HepG2 (cell line): Measurements from ENCODE around the gene WDHD1. TPM values are rescaled to one million over a fixed set of nuclear protein-coding genes. Genes with fewer than 3 reads are reported as not detected.

Experiments used
- AHR ChIP-seq: IDR thresholded peaks from 2 replicates; pipeline ENCODE4 v1.6.1; 2018; ENCODE audit warnings: missing genetic modification reagents, missing compliant biosample characterization
- EEA1 ChIP-seq: sonication (generic); formaldehyde crosslinking; IDR thresholded peaks from 2 replicates; pipeline ENCODE4 v1.5.1; 2020; ENCODE audit warnings: mild to moderate bottlenecking, missing genetic modification reagents, borderline replicate concordance
- GTF2F1 ChIP-seq: fragments of 150-350 bp; IDR thresholded peaks from 2 replicates; pipeline ENCODE4 v1.6.1; 2014; ENCODE audit warnings: low read length
- MAZ ChIP-seq, 2 experiments: sonication (generic) in 1 of 2; formaldehyde crosslinking in 1 of 2; IDR thresholded peaks; 2 replicates each; pipeline versions ENCODE4 v1.5.0 to v1.6.1; 2012 to 2020; ENCODE audit warnings: low read depth in 2 of 2, mild to moderate bottlenecking in 2 of 2, borderline replicate concordance in 1 of 2, improper control_type of control experiment in 1 of 2, low read length in 1 of 2, missing genetic modification reagents in 1 of 2, moderate library complexity in 1 of 2
- SIX1 ChIP-seq: sonication (generic); formaldehyde crosslinking; IDR thresholded peaks from 2 replicates; pipeline ENCODE4 v1.4.0; 2020; ENCODE audit warnings: missing genetic modification reagents, borderline replicate concordance
- SP4 ChIP-seq: sonication (generic); formaldehyde crosslinking; IDR thresholded peaks from 2 replicates; pipeline ENCODE4 v1.8.1; 2023; ENCODE audit warnings: mild to moderate bottlenecking, missing genetic modification reagents
- SRY ChIP-seq: sonication (generic); formaldehyde crosslinking; IDR thresholded peaks from 2 replicates; pipeline ENCODE4 v1.8.0; 2022; ENCODE audit warnings: mild to moderate bottlenecking, missing genetic modification reagents
- TAF15 ChIP-seq: fragments of 200-400 bp; formaldehyde crosslinking; IDR thresholded peaks from one replicate; pipeline ENCODE4 v1.6.1; 2018; ENCODE audit warnings: mild to moderate bottlenecking, low read depth, low read length; ENCODE audit not compliant: poor library complexity, severe bottlenecking
- ZFP36 ChIP-seq: fragments of 150-350 bp; IDR thresholded peaks from 2 replicates; pipeline ENCODE4 v1.6.1; 2018; ENCODE audit warnings: borderline replicate concordance, low read length, low read depth; ENCODE audit not compliant: partially characterized antibody
- ZNF777 ChIP-seq: sonication (generic); formaldehyde crosslinking; IDR thresholded peaks from 2 replicates; pipeline ENCODE4 v1.4.0; 2020; ENCODE audit warnings: missing genetic modification reagents
- ZNF790 ChIP-seq: sonication (generic); formaldehyde crosslinking; IDR thresholded peaks from 2 replicates; pipeline ENCODE4 v1.8.0; 2022; ENCODE audit warnings: missing genetic modification reagents, mild to moderate bottlenecking, borderline replicate concordance
- polyA plus RNA-seq, 8 experiments: library from polyadenylated mRNA; depleted of rRNA in 3 of 8; stranded (reverse) in 7 of 8; unstranded in 1 of 8; fragments of >200 nt; fragmentation: Illumina TruSeq in 4 of 8; extraction: Trizol in 4 of 8; gene quantifications; 2 replicates each; pipeline versions ENCODE4 v1.2.1 to v1.2.3, GENCODE V29; 2011 to 2016; ENCODE audit warnings: low read depth in 4 of 8, missing spikeins in 1 of 8, mixed read lengths in 1 of 8; ENCODE audit not compliant: insufficient read depth in 1 of 8
- total RNA-seq, 5 experiments: library from RNA; depleted of rRNA; stranded (reverse); fragments of >200 nt; fragmentation: Illumina TruSeq; extraction: Trizol; gene quantifications; 2 replicates each; pipeline ENCODE4 v1.2.3, GENCODE V29; 2016; ENCODE audit warnings: low read depth in 1 of 5
- TF ChIP-seq, protein P1 (sequence below): sonication (generic); formaldehyde crosslinking; IDR thresholded peaks from 2 replicates; pipeline ENCODE4 v1.5.0; 2020; ENCODE audit warnings: mild to moderate bottlenecking, missing genetic modification reagents
- TF ChIP-seq, protein P2 (sequence below): IDR thresholded peaks from 2 replicates; pipeline ENCODE4 v1.4.0; 2020; ENCODE audit warnings: mild to moderate bottlenecking, missing genetic modification reagents
- TF ChIP-seq, protein P3 (sequence below): sonication (generic); formaldehyde crosslinking; IDR thresholded peaks from 2 replicates; pipeline ENCODE4 v1.9.0; 2021; ENCODE audit warnings: missing genetic modification reagents, mild to moderate bottlenecking, borderline replicate concordance
- TF ChIP-seq, protein P4 (sequence below): sonication (generic); formaldehyde crosslinking; IDR thresholded peaks from 2 replicates; pipeline ENCODE4 v1.8.1; 2022; ENCODE audit warnings: low read depth, mild to moderate bottlenecking, missing genetic modification reagents

The WDHD1 gene
- total and polyA plus RNA-seq, 2 of the 13 experiments (the other 11 are each of a cell fraction or from before 2014, with no cell fraction given): 5.5 to 27.5 TPM

DNA sequence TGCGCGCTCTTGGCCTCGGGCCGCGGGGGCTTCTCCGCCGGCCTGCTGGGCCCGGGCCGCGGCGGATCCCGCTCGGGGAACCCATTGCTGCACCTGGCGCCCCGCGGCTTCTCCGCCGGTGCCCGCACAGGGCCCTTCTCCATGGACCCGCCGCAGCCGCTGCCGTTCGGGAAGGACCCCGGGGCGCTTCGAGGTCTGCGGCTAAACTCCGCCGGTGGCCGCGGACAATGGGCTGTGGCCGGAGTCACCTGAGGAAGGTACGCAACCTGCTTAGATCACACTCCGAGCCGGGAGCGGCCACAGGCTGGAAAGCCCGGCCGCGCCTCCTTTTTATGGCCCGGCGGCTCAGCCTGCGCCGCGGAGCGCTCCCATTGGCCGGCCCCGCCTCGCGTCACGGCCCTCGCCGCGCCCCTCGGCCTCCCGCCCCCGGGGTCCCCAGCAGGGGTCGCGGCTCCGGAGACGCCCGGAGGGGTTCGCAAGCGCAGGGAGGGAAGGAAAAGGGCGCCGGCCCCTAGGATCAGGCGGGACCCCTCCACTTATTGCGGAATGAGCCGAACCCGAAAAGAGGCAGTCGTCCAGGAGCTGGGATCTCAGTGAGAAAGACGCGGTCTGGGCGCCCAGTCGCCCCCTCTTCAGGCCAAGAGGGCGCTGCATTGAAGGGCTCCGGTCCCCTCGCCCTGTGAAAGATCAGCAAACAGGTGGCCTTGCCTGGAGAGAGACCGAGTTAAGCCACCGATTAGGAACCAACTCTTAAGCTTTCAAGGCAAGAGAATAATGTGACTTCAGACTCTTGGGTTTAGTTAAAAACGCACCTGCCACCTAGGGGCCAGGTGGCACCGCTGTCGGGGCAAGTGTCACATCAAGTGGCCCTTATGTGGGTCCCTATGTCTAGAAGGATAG, 124.1 kb downstream of the WDHD1 start, which contains the start of gene GCH1 (continued):
- TF ChIP-seq AHR (CRISPR knock-in tag) (0 out of 2 replicates have a peak, but pooled peaks have one; percentile 42), ZNF790 (CRISPR knock-in tag) (0 out of 2 replicates have a peak, but pooled peaks have one; percentile 80), SP4 (CRISPR knock-in tag) (peak; percentile 1; the same call in 1 of the 2 replicates), ZFP36 (no peak), TAF15 (no peak), EEA1 (CRISPR knock-in tag) (no peak), MAZ (IDR thresholded peaks at IDR 0.05; ENCODE audit: borderline replicate concordance, low read depth, low read length) (peak; percentile 66), MAZ (CRISPR knock-in tag; IDR thresholded peaks at IDR 0.05; ENCODE audit: low read depth) (peak; percentile 63), SRY (CRISPR knock-in tag) (no peak; the same call in 1 of the 2 replicates), GTF2F1 (peak; percentile 42; the same call in 1 of the 2 replicates), ZNF777 (CRISPR knock-in tag) (peak; percentile 68; the same call in 1 of the 2 replicates), SIX1 (CRISPR knock-in tag) (no peak)
- TF ChIP-seq, protein P1, sequence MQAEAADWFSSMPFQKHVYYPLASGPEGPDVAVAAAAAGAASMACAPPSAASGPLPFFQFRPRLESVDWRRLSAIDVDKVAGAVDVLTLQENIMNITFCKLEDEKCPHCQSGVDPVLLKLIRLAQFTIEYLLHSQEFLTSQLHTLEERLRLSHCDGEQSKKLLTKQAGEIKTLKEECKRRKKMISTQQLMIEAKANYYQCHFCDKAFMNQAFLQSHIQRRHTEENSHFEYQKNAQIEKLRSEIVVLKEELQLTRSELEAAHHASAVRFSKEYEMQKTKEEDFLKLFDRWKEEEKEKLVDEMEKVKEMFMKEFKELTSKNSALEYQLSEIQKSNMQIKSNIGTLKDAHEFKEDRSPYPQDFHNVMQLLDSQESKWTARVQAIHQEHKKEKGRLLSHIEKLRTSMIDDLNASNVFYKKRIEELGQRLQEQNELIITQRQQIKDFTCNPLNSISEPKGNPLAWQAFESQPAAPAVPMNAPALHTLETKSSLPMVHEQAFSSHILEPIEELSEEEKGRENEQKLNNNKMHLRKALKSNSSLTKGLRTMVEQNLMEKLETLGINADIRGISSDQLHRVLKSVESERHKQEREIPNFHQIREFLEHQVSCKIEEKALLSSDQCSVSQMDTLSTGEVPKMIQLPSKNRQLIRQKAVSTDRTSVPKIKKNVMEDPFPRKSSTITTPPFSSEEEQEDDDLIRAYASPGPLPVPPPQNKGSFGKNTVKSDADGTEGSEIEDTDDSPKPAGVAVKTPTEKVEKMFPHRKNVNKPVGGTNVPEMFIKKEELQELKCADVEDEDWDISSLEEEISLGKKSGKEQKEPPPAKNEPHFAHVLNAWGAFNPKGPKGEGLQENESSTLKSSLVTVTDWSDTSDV (CRISPR knock-in tag): no peak
- TF ChIP-seq, protein P2, sequence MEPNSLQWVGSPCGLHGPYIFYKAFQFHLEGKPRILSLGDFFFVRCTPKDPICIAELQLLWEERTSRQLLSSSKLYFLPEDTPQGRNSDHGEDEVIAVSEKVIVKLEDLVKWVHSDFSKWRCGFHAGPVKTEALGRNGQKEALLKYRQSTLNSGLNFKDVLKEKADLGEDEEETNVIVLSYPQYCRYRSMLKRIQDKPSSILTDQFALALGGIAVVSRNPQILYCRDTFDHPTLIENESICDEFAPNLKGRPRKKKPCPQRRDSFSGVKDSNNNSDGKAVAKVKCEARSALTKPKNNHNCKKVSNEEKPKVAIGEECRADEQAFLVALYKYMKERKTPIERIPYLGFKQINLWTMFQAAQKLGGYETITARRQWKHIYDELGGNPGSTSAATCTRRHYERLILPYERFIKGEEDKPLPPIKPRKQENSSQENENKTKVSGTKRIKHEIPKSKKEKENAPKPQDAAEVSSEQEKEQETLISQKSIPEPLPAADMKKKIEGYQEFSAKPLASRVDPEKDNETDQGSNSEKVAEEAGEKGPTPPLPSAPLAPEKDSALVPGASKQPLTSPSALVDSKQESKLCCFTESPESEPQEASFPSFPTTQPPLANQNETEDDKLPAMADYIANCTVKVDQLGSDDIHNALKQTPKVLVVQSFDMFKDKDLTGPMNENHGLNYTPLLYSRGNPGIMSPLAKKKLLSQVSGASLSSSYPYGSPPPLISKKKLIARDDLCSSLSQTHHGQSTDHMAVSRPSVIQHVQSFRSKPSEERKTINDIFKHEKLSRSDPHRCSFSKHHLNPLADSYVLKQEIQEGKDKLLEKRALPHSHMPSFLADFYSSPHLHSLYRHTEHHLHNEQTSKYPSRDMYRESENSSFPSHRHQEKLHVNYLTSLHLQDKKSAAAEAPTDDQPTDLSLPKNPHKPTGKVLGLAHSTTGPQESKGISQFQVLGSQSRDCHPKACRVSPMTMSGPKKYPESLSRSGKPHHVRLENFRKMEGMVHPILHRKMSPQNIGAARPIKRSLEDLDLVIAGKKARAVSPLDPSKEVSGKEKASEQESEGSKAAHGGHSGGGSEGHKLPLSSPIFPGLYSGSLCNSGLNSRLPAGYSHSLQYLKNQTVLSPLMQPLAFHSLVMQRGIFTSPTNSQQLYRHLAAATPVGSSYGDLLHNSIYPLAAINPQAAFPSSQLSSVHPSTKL (CRISPR knock-in tag): no peak; the same call in 1 of the 2 replicates
- TF ChIP-seq, protein P3, sequence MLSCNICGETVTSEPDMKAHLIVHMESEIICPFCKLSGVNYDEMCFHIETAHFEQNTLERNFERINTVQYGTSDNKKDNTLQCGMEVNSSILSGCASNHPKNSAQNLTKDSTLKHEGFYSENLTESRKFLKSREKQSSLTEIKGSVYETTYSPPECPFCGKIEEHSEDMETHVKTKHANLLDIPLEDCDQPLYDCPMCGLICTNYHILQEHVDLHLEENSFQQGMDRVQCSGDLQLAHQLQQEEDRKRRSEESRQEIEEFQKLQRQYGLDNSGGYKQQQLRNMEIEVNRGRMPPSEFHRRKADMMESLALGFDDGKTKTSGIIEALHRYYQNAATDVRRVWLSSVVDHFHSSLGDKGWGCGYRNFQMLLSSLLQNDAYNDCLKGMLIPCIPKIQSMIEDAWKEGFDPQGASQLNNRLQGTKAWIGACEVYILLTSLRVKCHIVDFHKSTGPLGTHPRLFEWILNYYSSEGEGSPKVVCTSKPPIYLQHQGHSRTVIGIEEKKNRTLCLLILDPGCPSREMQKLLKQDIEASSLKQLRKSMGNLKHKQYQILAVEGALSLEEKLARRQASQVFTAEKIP (CRISPR knock-in tag): no peak
- TF ChIP-seq, protein P4, sequence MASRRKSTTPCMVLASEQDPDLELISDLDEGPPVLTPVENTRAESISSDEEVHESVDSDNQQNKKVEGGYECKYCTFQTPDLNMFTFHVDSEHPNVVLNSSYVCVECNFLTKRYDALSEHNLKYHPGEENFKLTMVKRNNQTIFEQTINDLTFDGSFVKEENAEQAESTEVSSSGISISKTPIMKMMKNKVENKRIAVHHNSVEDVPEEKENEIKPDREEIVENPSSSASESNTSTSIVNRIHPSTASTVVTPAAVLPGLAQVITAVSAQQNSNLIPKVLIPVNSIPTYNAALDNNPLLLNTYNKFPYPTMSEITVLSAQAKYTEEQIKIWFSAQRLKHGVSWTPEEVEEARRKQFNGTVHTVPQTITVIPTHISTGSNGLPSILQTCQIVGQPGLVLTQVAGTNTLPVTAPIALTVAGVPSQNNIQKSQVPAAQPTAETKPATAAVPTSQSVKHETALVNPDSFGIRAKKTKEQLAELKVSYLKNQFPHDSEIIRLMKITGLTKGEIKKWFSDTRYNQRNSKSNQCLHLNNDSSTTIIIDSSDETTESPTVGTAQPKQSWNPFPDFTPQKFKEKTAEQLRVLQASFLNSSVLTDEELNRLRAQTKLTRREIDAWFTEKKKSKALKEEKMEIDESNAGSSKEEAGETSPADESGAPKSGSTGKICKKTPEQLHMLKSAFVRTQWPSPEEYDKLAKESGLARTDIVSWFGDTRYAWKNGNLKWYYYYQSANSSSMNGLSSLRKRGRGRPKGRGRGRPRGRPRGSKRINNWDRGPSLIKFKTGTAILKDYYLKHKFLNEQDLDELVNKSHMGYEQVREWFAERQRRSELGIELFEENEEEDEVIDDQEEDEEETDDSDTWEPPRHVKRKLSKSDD (CRISPR knock-in tag): 0 out of 2 replicates have a peak, but pooled peaks have one; percentile 7
